Fibroblast of villous mesenchyme (primary cell): ENCODE measurements around the gene KATNB1. TPM values are rescaled to one million over a fixed set of nuclear protein-coding genes. Genes with fewer than 3 reads are reported as not detected.
"Not testable (repeated sequence)": the region's sequence is repeated elsewhere in the genome, so short reads cannot be mapped to it uniquely, and the experiment has no call there.

Source experiments
- DNase-seq: peaks from one replicate; pipeline ENCODE4 v3.0.0-alpha.2; 2010; ENCODE audit warnings: low read depth
- H3K4me3 ChIP-seq: 2 replicates; pipeline ENCODE4 v1.5.1; 2011; ENCODE audit warnings: low read depth, mild to moderate bottlenecking, low read length
- total RNA-seq: library from RNA; depleted of rRNA; stranded (reverse); fragments of >200 nt; gene quantifications from 2 replicates; pipeline ENCODE4 v1.2.3, GENCODE V29; 2012
- TF ChIP-seq, protein P1 (sequence below): IDR thresholded peaks from 2 replicates; pipeline ENCODE4 v1.5.1; 2012; ENCODE audit warnings: low read depth, mild to moderate bottlenecking, low read length; ENCODE audit not compliant: insufficient read depth

KATNB1 gene
- total RNA-seq, 1 donor = 23.3 TPM

DNA sequence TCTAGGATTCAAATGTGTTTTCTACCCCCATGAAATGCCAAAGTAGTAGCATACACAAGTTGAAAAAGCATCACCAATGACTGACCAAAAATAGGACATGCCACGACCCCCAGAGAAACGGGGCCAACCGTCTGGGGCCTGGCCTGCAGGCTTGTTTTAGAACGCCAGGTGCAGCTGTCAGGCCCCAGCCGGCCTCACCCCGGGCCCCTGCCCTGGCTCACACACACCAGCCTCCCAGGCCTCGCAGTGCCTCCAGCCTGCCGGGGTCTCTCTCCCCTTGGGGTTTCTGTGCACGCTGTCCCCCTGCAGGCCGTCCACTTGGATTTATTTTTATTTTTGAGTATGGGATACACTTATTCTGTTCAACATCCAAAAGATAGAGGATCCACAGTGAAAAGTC, 7.9 kb downstream of the KATNB1 start:
- H3K4me3 ChIP-seq = no peak overlapping the region
- DNase-seq = no peak
- TF ChIP-seq, protein P1, sequence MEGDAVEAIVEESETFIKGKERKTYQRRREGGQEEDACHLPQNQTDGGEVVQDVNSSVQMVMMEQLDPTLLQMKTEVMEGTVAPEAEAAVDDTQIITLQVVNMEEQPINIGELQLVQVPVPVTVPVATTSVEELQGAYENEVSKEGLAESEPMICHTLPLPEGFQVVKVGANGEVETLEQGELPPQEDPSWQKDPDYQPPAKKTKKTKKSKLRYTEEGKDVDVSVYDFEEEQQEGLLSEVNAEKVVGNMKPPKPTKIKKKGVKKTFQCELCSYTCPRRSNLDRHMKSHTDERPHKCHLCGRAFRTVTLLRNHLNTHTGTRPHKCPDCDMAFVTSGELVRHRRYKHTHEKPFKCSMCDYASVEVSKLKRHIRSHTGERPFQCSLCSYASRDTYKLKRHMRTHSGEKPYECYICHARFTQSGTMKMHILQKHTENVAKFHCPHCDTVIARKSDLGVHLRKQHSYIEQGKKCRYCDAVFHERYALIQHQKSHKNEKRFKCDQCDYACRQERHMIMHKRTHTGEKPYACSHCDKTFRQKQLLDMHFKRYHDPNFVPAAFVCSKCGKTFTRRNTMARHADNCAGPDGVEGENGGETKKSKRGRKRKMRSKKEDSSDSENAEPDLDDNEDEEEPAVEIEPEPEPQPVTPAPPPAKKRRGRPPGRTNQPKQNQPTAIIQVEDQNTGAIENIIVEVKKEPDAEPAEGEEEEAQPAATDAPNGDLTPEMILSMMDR = no peak

DNA sequence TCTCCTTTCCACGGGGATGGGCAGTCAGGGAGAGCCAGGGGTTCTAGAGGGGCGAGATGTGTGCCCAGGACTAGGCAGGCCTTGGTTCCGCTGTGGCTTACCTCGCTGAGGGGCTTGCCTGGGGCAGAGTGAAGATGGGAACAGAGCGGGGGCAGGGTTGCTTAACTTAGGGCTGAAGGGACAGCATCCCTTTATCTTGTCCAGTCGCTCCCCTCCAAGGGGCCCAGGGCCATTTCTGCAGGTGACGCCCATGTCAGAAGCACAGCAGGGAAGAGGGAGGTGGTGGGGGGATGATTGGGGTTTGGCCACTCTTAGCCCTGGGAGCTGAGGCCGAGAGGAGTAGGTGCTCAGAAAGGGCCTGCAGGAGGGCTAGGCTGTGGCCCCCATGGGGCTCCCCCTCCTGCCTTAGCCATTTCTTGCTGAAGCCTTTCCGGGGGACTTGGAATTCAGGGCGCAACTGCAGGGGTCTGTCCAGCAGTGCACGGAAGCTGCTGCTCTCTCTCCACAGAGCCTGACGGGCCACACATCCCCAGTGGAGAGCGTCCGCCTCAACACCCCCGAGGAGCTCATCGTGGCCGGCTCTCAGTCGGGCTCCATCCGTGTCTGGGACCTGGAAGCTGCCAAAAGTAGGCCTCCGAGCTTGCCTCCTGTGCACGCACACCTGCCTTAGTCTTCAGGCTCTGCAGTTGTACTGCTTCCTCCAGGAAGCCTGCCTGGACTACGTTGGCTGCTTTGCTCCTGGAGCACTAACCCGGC, 8.5 kb downstream of the KATNB1 start:
- TF ChIP-seq, protein P1 = no peak
- no peak overlapping the region for H3K4me3 ChIP-seq
- no peak for DNase-seq

DNA sequence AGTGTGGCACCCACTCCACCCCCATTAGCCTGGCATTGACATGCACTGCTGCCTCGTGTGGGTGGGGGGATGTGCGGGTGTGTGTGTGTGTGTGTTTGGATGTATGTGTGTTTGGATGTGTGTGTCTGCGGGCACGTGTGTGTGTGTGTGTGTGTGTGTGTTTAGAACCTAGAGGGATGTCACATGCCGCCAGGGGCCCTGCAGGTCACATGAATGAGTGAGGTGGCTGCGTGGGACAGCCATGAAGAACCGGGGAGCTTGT, 9.0 kb downstream of the KATNB1 start:
- DNase-seq = no peak
- TF ChIP-seq, protein P1 = no peak

DNA sequence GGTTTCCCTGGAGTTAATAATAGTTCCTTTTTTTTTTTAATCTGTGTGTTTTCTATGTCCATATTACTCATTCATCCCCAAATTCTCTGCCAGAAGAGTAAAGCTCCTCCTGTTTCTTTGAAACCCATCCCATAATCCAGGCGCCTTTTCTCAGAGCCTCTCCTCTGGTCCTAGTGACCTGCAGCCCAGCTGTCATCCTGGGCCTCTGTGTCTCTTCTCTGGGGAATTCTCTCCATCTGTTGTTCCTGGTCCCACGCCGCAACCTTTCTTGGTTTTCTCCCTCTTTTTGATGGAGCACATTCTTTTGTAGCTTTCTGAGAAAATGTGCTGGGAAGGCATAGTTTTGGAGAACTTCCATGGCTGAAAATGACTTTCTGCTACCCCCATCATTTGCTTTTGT, 10.2 kb downstream of the KATNB1 start:
- TF ChIP-seq, protein P1 = no peak
- H3K4me3 ChIP-seq = no peak overlapping the region
- no peak for DNase-seq

More for the DNA sequence above, 9.0 kb downstream of the KATNB1 start:
- H3K4me3 ChIP-seq = no peak overlapping the region

DNA sequence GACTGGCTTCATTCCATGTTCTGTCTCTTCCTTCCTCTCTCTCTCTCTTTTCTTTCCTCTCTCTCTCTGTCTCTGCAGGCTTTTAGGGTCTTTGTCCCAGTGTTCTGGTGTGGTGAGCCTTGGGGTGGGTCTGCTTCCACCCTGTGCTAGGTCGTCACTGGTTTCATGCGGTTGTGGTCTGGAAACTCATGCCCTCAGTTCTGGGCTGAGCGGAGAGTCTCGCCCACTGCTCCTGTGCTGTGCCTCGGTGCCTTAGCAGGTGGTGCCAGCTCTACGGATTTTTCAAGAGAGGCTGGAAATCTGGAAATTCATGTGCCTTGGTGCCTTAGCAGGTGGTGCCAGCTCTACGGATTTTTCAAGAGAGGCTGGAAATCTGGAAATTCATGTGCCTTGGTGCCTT, 10.7 kb downstream of the KATNB1 start:
- not testable (repeated sequence) for DNase-seq, H3K4me3 ChIP-seq

DNA sequence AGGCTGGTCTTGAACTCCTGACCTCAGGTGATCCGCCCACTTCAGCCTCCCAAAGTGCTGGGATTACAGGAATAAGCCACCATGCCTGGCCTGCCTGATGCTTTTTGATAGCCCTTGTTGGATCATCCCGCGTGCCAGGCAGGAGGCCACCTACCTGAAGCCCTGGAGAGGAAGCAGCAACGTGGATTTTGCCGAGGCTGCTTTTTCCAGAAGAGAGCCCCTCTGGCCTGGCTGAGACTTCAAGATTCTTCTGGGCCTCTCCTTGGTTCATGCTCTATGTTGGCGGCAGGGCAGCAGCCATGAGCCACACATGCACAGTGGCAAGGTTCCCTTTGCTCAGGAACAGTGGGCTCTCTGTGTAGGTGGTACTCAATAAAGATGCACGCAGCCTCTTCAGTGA, 11.5 kb downstream of the KATNB1 start:
- TF ChIP-seq, protein P1 = no peak
- no peak for DNase-seq
- H3K4me3 ChIP-seq = no peak overlapping the region

DNA sequence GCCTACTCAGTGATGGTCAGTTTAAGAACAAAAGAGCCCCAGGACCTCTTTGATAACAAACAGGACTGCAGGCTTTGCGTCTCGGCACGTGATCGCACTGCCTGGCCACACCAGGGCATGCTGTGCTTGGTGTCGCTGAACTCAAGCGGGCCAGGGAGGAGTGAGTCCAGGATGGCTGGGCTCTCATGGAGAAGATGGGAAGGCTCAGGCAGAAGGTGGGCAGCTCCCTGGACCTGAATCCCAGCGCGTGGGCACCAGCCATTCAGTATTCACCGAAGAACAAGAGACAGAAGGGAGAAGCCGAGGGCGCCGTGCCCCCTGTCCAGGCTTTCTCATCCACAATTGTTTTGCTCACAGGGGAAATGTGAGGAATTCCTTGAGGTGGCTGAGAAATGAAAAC, 11.9 kb downstream of the KATNB1 start:
- no peak overlapping the region for H3K4me3 ChIP-seq
- TF ChIP-seq, protein P1 = no peak
- DNase-seq = no peak
